CD4-positive, alpha-beta T cell treated with Interleukin-6 at 100 ng/mL for 8 hours (primary cell): ENCODE measurements around the gene SLC6A18.
A peak's percentile ranks its signal among the peaks of the same experiment; 100 is the strongest.

Source experiments
- DNase-seq: peaks from one replicate; pipeline ENCODE4 v3.0.0-alpha.2; 2020; ENCODE audit warnings: mixed read lengths, low spot score

Gene SLC6A18

DNA sequence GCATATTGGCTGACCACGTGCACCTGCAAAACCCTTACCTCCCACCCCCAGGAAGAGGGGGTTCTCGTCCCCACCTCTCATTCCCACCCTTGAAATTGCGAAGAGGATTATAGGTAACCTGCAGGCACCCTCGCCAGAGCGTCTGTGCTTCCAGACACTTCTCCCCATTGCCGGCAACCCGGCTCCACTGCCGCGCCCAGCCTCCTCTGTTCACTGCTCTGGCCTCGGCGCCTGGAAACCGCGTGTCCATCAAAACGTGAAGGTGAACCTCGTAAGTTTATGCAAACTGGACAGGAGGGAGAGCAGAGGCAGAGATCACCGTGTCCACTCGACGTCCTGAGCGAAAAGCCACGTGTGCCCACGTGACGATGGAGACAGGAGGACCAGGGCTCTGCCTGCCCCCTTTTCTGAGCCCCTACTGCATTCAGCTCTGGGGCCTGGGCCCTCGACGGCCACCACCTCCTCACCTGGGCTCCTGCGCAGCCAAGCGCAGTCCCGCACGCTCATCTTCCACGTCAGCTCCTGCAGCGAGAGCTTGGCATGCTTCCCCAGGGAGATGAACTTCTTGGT, 67.8 kb downstream of the SLC6A18 start:
- DNase-seq, result no peak

DNA sequence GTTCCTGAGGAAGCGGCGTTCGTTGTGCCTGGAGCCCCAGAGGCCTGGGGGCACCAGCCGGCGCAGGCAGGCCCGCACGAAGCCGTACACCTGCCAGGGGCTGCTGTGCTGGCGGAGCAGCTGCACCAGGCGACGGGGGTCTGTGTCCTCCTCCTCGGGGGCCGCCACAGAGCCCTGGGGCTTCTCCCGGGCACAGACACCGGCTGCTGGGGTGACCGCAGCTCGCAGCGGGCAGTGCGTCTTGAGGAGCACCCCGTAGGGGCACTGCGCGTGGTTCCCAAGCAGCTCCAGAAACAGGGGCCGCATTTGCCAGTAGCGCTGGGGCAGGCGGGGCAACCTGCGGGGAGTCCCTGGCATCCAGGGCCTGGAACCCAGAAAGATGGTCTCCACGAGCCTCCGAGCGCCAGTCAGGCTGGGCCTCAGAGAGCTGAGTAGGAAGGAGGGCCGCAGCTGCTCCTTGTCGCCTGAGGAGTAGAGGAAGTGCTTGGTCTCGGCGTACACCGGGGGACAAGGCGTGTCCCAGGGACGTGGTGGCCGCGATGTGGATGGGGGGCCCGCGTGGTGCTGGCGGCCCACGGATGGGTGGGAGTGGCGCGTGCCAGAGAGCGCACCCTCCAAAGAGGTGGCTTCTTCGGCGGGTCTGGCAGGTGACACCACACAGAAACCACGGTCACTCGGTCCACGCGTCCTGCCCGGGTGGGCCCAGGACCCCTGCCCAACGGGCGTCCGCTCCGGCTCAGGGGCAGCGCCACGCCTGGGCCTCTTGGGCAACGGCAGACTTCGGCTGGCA, 68.4 kb downstream of the SLC6A18 start:
- DNase-seq, result no peak

DNA sequence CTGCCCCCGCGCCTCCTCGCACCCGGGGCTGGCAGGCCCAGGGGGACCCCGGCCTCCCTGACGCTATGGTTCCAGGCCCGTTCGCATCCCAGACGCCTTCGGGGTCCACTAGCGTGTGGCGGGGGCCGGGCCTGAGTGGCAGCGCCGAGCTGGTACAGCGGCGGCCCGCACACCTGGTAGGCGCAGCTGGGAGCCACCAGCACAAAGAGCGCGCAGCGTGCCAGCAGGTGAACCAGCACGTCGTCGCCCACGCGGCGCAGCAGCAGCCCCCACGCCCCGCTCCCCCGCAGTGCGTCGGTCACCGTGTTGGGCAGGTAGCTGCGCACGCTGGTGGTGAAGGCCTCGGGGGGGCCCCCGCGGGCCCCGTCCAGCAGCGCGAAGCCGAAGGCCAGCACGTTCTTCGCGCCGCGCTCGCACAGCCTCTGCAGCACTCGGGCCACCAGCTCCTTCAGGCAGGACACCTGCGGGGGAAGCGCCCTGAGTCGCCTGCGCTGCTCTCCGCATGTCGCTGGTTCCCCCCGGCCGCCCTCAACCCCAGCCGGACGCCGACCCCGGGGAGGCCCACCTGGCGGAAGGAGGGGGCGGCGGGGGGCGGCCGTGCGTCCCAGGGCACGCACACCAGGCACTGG, 69.1 kb downstream of the SLC6A18 start:
- no peak for DNase-seq

DNA sequence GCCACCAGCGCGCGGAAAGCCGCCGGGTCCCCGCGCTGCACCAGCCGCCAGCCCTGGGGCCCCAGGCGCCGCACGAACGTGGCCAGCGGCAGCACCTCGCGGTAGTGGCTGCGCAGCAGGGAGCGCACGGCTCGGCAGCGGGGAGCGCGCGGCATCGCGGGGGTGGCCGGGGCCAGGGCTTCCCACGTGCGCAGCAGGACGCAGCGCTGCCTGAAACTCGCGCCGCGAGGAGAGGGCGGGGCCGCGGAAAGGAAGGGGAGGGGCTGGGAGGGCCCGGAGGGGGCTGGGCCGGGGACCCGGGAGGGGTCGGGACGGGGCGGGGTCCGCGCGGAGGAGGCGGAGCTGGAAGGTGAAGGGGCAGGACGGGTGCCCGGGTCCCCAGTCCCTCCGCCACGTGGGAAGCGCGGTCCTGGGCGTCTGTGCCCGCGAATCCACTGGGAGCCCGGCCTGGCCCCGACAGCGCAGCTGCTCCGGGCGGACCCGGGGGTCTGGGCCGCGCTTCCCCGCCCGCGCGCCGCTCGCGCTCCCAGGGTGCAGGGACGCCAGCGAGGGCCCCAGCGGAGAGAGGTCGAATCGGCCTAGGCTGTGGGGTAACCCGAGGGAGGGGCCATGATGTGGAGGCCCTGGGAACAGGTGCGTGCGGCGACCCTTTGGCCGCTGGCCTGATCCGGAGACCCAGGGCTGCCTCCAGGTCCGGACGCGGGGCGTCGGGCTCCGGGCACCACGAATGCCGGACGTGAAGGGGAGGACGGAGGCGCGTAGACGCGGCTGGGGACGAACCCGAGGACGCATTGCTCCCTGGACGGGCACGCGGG, 69.9 kb downstream of the SLC6A18 start, which contains the start of gene TERT:
TSS of gene TERT (minus strand) at position 234 of the 815 bp plus-strand sequence. CDS start at position 155, 79 bp downstream.
- DNase-seq, result peak; percentile 83

DNA sequence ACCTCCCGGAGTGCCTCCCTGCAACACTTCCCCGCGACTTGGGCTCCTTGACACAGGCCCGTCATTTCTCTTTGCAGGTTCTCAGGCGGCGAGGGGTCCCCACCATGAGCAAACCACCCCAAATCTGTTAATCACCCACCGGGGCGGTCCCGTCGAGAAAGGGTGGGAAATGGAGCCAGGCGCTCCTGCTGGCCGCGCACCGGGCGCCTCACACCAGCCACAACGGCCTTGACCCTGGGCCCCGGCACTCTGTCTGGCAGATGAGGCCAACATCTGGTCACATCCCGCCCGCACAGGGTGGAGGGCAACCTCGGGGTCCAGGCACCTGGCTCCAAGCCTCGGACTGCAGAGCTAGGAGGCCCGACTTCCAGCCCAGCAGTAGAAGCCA, 70.5 kb downstream of the SLC6A18 start:
- no peak for DNase-seq
